Measurements from ENCODE around the gene CAMK2A.

Gene CAMK2A

GRCh38 chr5:150243590-150243989 lies 46.0 kb downstream of the CAMK2A start:
- no peak overlapping the region for H3K9ac ChIP-seq (ENCODE audit: low read length)
- no peak overlapping the region for H3K27ac ChIP-seq (ENCODE audit: low read depth, low read length)
- H3K4me2 ChIP-seq (ENCODE audit: low read depth, low read length, poor library complexity, severe bottlenecking) = no peak overlapping the region
- H3K79me2 ChIP-seq (ENCODE audit: insufficient read depth, low read length) = no peaks in the 10 kb centered on the region
- no peak overlapping the region for H3K4me3 ChIP-seq (ENCODE audit: insufficient read depth, low read length, poor library complexity, severe bottlenecking)
- H3F3A ChIP-seq (ENCODE audit: insufficient read depth) = no peaks in the 10 kb centered on the region
- TF ChIP-seq EZH2phosphoT487 (conservative IDR thresholded peaks at IDR 0.05; ENCODE audit: low read length) (no peak), CTCF (IDR thresholded peaks at IDR 0.05; ENCODE audit: insufficient read depth, low read length, poor library complexity, severe bottlenecking) (no peak)
- no peaks in the 10 kb centered on the region for H3K27me3 ChIP-seq (ENCODE audit: low read length)
- H3K36me3 ChIP-seq (ENCODE audit: low read length) = no peaks in the 10 kb centered on the region
- no peaks in the 10 kb centered on the region for H4K20me1 ChIP-seq (ENCODE audit: low read depth, low read length)
- H3K9me3 ChIP-seq (ENCODE audit: insufficient read depth, low read length) = no peaks in the 10 kb centered on the region
- no peak overlapping the region for H2AFZ ChIP-seq (ENCODE audit: low read depth, low read length, severe bottlenecking)
- H3K9me2 ChIP-seq (replicated peaks; ENCODE audit: insufficient read depth, low read length) = no peaks in the 10 kb centered on the region

GRCh38 chr5:150242251-150242894 lies 47.2 kb downstream of the CAMK2A start:
- Histone ChIP-seq H4K20me1 (ENCODE audit: low read depth, low read length) (no peaks in the 10 kb centered on the region), H3K27ac (ENCODE audit: low read depth, low read length) (no peak overlapping the region), H3K4me3 (ENCODE audit: insufficient read depth, low read length, poor library complexity, severe bottlenecking) (no peak overlapping the region), H3K9me3 (ENCODE audit: insufficient read depth, low read length) (no peaks in the 10 kb centered on the region), H3K9me2 (replicated peaks; ENCODE audit: insufficient read depth, low read length) (no peaks in the 10 kb centered on the region), H3K4me2 (ENCODE audit: low read depth, low read length, poor library complexity, severe bottlenecking) (no peak overlapping the region), H3K9ac (ENCODE audit: low read length) (no peak overlapping the region), H3K79me2 (ENCODE audit: insufficient read depth, low read length) (no peaks in the 10 kb centered on the region), H2AFZ (ENCODE audit: low read depth, low read length, severe bottlenecking) (no peak overlapping the region), H3K36me3 (ENCODE audit: low read length) (no peaks in the 10 kb centered on the region), H3F3A (ENCODE audit: insufficient read depth) (no peaks in the 10 kb centered on the region), H3K27me3 (ENCODE audit: low read length) (no peaks in the 10 kb centered on the region)
- no peak for TF ChIP-seq CTCF (IDR thresholded peaks at IDR 0.05; ENCODE audit: insufficient read depth, low read length, poor library complexity, severe bottlenecking)
- TF ChIP-seq EZH2phosphoT487 (conservative IDR thresholded peaks at IDR 0.05; ENCODE audit: low read length) = no peak

- no peaks in the 10 kb centered on the region for H3K9me3 ChIP-seq (ENCODE audit: insufficient read depth, low read length)
- H3K79me2 ChIP-seq (ENCODE audit: insufficient read depth, low read length) = no peaks in the 10 kb centered on the region
- no peak overlapping the region for H3K4me3 ChIP-seq (ENCODE audit: insufficient read depth, low read length, poor library complexity, severe bottlenecking)
- H3K27me3 ChIP-seq (ENCODE audit: low read length) = no peaks in the 10 kb centered on the region
- no peaks in the 10 kb centered on the region for H4K20me1 ChIP-seq (ENCODE audit: low read depth, low read length)
- no peak overlapping the region for H2AFZ ChIP-seq (ENCODE audit: low read depth, low read length, severe bottlenecking)
- H3K9me2 ChIP-seq (replicated peaks; ENCODE audit: insufficient read depth, low read length) = no peaks in the 10 kb centered on the region
- no peak overlapping the region for H3K27ac ChIP-seq (ENCODE audit: low read depth, low read length)
- H3K4me2 ChIP-seq (ENCODE audit: low read depth, low read length, poor library complexity, severe bottlenecking) = no peak overlapping the region
- no peaks in the 10 kb centered on the region for H3F3A ChIP-seq (ENCODE audit: insufficient read depth)
- no peaks in the 10 kb centered on the region for H3K36me3 ChIP-seq (ENCODE audit: low read length)
- no peak overlapping the region for H3K9ac ChIP-seq (ENCODE audit: low read length)
- no peak for TF ChIP-seq EZH2phosphoT487 (conservative IDR thresholded peaks at IDR 0.05; ENCODE audit: low read length)
- TF ChIP-seq CTCF (IDR thresholded peaks at IDR 0.05; ENCODE audit: insufficient read depth, low read length, poor library complexity, severe bottlenecking) = no peak
These were observed 48.0 kb downstream of the CAMK2A start for GRCh38 chr5:150241298-150242160.
